Thoracic aorta (tissue), 2 donors: ENCODE measurements around the gene GCNT1. TPM values are rescaled to one million over a fixed set of nuclear protein-coding genes. Genes with fewer than 3 reads are reported as not detected.
"Not testable (repeated sequence)": the region's sequence is repeated elsewhere in the genome, so short reads cannot be mapped to it uniquely, and the experiment has no call there.

ENCODE experiments used
- ATAC-seq: fragments of 150-250 bp; one replicate; pipeline ENCODE4 v1.8.0; 2017; ENCODE audit warnings: low read depth; ENCODE audit not compliant: insufficient number of reproducible peaks, low FRiP score
- DNase-seq: peaks from one replicate; pipeline ENCODE4 v3.0.0-alpha.2; 2020; ENCODE audit warnings: low spot score
- H3K27ac ChIP-seq, 2 donors: fragments of 200-600 bp; sonication (generic); 1 replicate in 1 of 2; 2 replicates in 1 of 2; pipeline ENCODE4 v1.5.1; 2016; ENCODE audit warnings: mild to moderate bottlenecking in 2 of 2, moderate library complexity in 2 of 2
- H3K27me3 ChIP-seq: fragments of 200-600 bp; sonication (generic); replicated peaks from 2 replicates; pipeline ENCODE4 v1.6.0; 2016; ENCODE audit warnings: mild to moderate bottlenecking; ENCODE audit not compliant: insufficient read depth
- H3K36me3 ChIP-seq: fragments of 200-600 bp; sonication (generic); one replicate; pipeline ENCODE4 v1.5.1; 2016
- H3K4me1 ChIP-seq, 2 donors: fragments of 200-600 bp; sonication (generic); 1 replicate in 1 of 2; 2 replicates in 1 of 2; pipeline versions ENCODE4 v1.5.1 to v1.6.0; 2016; ENCODE audit warnings: low read depth in 2 of 2, mild to moderate bottlenecking in 1 of 2; ENCODE audit not compliant: control insufficient read depth in 1 of 2
- H3K4me3 ChIP-seq: fragments of 200-600 bp; sonication (generic); 2 replicates; pipeline ENCODE4 v1.5.1; 2016; ENCODE audit warnings: mild to moderate bottlenecking
- H3K9me3 ChIP-seq: fragments of 200-600 bp; sonication (generic); 2 replicates; pipeline ENCODE4 v1.5.1; 2016
- total RNA-seq, 2 donors: library from RNA; depleted of rRNA; stranded (reverse); fragments of >200 nt; gene quantifications; one replicate each; pipeline versions ENCODE4 v1.1.0 to v1.2.3, GENCODE V29; 2016
- TF ChIP-seq, protein P1 (sequence below): fragments of 200-600 bp; sonication (generic); IDR thresholded peaks from one replicate; pipeline ENCODE4 v1.5.1; 2019; ENCODE audit warnings: antibody characterized with exemption

GCNT1 gene
- total RNA-seq, 2 donors from 2014 or later: 17.1 to 24.1 TPM

DNA sequence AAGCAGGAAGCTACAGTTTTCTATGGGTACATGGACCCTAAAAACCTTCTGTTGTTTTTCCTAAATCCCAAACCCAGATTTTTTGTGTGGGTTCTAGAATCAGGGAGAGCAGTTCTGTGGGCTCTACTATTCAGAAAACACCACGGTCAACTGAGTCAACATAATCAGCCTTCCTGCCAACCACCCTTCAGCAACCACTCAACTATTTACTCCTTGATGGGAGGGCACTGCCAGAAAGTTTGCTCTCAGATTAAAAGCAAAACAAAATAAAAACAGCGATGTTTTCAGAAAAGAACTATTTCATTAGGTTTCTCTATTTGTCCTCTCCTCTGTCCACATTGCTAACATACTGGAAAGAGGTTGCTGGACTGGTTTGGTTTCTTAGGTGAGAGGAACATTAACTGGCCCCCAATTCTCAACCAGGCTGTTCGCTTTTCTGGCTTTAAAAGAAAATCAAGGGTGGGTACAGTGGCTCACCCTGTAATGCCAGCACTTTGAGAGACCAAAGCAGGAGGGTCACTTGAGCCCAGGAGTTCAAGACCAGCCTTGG, 72.3 kb downstream of the GCNT1 start:
- H3K27ac ChIP-seq: peak overlapping the region in 1 of 2 donors; percentile 22
- no peaks in the 10 kb centered on the region for H3K9me3 ChIP-seq
- DNase-seq (no peak), ATAC-seq (no peak)
- no peaks in the 10 kb centered on the region for H3K27me3 ChIP-seq
- no peak overlapping the region for H3K4me3 ChIP-seq
- TF ChIP-seq, protein P1, sequence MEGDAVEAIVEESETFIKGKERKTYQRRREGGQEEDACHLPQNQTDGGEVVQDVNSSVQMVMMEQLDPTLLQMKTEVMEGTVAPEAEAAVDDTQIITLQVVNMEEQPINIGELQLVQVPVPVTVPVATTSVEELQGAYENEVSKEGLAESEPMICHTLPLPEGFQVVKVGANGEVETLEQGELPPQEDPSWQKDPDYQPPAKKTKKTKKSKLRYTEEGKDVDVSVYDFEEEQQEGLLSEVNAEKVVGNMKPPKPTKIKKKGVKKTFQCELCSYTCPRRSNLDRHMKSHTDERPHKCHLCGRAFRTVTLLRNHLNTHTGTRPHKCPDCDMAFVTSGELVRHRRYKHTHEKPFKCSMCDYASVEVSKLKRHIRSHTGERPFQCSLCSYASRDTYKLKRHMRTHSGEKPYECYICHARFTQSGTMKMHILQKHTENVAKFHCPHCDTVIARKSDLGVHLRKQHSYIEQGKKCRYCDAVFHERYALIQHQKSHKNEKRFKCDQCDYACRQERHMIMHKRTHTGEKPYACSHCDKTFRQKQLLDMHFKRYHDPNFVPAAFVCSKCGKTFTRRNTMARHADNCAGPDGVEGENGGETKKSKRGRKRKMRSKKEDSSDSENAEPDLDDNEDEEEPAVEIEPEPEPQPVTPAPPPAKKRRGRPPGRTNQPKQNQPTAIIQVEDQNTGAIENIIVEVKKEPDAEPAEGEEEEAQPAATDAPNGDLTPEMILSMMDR: no peak
- peaks cover 0 to 15% of the 10 kb centered on the region in 2 donors for H3K4me1 ChIP-seq
- H3K36me3 ChIP-seq: no peaks in the 10 kb centered on the region

GRCh38 chr9:76532877-76533276, 73.9 kb downstream of the GCNT1 start:
- peaks cover 9 to 15% of the 10 kb centered on the region in 2 donors for H3K4me1 ChIP-seq
- H3K27ac ChIP-seq, H3K36me3 ChIP-seq, H3K4me3 ChIP-seq, ATAC-seq, H3K9me3 ChIP-seq, DNase-seq, H3K27me3 ChIP-seq: not testable (repeated sequence)

DNA sequence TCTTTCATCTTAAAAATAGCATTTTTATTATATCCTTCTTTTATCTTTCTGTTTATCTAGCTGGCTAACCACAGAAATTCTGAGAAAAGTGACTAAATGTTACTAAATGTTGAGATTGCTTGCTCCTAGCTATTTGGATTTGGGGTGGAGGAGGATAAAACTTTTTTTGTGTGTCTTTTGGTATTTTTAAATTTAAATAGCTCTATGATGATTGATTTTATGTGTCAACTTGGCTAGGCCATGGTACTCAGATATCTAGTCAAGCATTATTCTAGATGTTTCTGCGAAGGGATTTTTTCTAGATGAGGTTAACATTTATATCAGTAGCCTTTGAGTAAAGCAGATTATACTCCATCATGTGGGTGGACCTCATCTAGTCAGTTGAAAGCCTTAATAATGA, 75.0 kb downstream of the GCNT1 start:
- H3K27me3 ChIP-seq: no peaks in the 10 kb centered on the region
- ATAC-seq: no peak
- TF ChIP-seq, protein P1: no peak

DNA sequence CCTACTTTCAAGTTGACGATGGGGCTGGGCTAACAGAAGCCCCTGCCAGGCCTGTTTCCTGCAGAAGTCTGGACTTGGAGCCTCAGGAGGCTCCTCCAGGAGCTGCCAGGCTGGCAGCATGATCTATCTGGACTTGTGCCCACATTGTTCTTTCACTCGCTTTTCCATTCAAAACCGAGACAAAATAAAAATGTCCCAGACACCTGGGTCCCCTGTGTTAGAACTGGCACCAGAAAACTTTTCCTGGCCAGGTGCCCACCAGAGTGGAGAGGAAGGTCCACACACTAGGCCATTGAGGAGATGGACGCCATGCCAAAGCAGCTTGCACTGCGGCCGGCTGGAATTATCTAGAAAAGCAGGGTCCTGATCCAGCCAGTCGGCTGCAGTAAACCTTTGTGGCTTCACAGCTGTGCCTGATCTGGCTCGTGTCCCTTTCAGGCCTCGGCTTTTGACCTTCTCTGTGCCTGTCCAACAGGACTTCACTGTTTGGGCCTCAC, 78.2 kb downstream of the GCNT1 start:
- peak overlapping the region; percentile 16 for H3K4me3 ChIP-seq
- no peaks in the 10 kb centered on the region for H3K9me3 ChIP-seq
- H3K27me3 ChIP-seq: no peaks in the 10 kb centered on the region
- H3K4me1 ChIP-seq: peaks cover 9 to 12% of the 10 kb centered on the region in 2 donors
- H3K36me3 ChIP-seq: no peaks in the 10 kb centered on the region
- peak; percentile 3 for DNase-seq
- TF ChIP-seq, protein P1: no peak
- ATAC-seq: no peak
- H3K27ac ChIP-seq: peak overlapping the region in 1 of 2 donors; percentile 4

More for the DNA sequence above, 75.0 kb downstream of the GCNT1 start:
- DNase-seq: no peak
- no peak overlapping the region for H3K4me3 ChIP-seq
- H3K36me3 ChIP-seq: no peaks in the 10 kb centered on the region
- H3K9me3 ChIP-seq: no peaks in the 10 kb centered on the region
- H3K4me1 ChIP-seq: peaks cover 9 to 15% of the 10 kb centered on the region in 2 donors
- no peak overlapping the region for H3K27ac ChIP-seq

GRCh38 chr9:76539180-76539579, 80.2 kb downstream of the GCNT1 start:
- ATAC-seq (no peak), DNase-seq (no peak)
- no peaks in the 10 kb centered on the region for H3K27me3 ChIP-seq
- no peak overlapping the region for H3K4me3 ChIP-seq
- TF ChIP-seq, protein P1: no peak
- peaks cover 2 to 9% of the 10 kb centered on the region in 2 donors for H3K4me1 ChIP-seq
- H3K27ac ChIP-seq: no peak overlapping the region
- H3K36me3 ChIP-seq: no peaks in the 10 kb centered on the region
- no peaks in the 10 kb centered on the region for H3K9me3 ChIP-seq

- Histone ChIP-seq H3K36me3 (no peaks in the 10 kb centered on the region), H3K27me3 (no peaks in the 10 kb centered on the region), H3K4me3 (no peak overlapping the region), H3K4me1 (peaks cover 0 to 4% of the 10 kb centered on the region in 2 donors), H3K9me3 (no peaks in the 10 kb centered on the region), H3K27ac (no peak overlapping the region)
- DNase-seq: no peak
- TF ChIP-seq, protein P1: no peak
- ATAC-seq: no peak
These were observed 83.4 kb downstream of the GCNT1 start for GRCh38 chr9:76542360-76542759.
